HG02973 (cell line): Measurements from ENCODE around the gene GRIK4.

Experiments used
- ATAC-seq: cut with Tn5 transposase; IDR thresholded peaks from one replicate; pipeline ENCODE4 v1.9.1; 2021; ENCODE audit warnings: moderate library complexity; ENCODE audit not compliant: unreplicated experiment

Gene GRIK4

GRCh38 chr11:120632579-120632978 lies 121.0 kb downstream of the GRIK4 start:
- ATAC-seq, result peak; percentile 56

DNA sequence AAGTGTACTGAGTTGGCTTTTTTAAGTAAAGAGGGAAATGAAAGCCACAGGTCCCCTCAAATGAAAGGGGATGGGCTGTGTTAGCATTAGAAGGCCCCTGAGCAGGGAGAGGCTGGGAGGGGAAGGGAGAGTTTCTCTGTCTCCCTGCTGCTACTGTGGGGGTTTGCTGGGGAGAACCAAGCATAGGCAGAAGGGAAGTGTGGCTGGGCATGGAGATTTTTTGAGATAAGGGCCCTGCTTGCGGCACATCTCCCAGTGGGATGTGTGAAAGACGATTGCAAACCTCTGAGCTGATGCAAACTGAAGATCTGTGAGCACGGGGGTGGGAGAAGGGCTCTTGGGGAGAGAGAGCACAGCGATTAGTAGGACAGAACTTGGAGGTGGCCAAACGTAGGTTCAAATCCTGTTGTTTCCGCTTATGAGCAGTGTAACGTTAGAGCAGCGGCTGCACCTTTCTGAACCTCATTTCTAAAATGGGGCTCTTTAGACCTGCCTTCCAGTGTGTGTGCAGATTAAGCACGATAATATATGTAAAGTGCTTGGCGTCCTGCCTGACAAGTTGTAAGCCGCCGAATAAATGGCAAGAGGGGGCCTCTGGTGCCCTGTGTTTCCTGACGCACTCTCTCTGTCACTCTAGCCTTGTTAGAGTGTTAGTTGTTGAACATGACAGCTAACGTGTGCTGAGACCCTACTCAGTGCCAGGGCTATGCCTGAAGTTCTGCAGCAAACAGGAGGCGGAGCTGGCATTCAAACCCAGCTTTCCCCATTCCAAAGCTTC lies 122.3 kb downstream of the GRIK4 start:
- no peak for ATAC-seq

- no peak for ATAC-seq
Observed at GRCh38 chr11:120634706-120635105, 123.2 kb downstream of the GRIK4 start.

- no peak for ATAC-seq
Observed at GRCh38 chr11:120635136-120635810, 123.7 kb downstream of the GRIK4 start.

GRCh38 chr11:120637131-120637530 lies 125.6 kb downstream of the GRIK4 start:
- ATAC-seq, result no peak

GRCh38 chr11:120642196-120642894 lies 130.8 kb downstream of the GRIK4 start:
- no peak for ATAC-seq

DNA sequence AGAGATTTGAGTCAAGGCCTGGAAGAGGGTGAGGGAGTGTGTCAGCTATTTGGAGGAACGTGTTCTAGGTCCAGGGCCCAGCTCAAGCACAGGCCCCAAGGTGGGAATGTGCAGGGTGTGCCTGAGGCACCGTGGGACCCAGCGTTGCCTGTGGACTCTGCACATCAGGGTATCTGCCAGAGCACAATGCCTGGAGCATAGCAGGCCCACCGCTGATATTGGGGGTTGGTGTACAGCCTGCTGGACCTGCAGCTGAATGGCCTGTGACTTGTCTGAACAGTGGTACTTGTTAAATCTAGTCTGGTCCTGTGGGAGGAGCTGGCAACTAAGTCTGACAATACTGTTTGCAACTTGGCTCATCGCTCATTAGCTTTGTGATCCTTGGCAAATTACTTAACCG lies 131.7 kb downstream of the GRIK4 start:
- no peak for ATAC-seq

DNA sequence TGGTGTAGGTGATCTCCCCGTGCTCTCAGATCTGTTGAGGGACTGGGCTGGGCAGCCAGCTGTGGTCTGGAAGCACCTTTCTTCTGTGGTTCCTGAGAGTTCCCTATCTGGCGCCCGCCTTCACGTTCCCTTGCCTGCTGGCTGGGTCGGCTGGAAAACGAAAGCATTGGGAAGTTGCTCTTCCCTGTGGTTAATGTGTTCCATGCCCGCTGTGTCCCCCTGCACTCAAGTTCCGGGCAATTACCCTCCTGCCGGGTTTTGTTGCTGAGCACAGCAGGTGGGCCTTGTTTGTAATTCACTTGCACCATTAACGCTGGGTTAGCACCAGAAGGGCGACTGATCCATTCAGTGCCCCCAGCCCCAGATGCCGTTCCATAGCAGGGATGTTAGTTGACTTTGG lies 134.1 kb downstream of the GRIK4 start:
- no peak for ATAC-seq

DNA sequence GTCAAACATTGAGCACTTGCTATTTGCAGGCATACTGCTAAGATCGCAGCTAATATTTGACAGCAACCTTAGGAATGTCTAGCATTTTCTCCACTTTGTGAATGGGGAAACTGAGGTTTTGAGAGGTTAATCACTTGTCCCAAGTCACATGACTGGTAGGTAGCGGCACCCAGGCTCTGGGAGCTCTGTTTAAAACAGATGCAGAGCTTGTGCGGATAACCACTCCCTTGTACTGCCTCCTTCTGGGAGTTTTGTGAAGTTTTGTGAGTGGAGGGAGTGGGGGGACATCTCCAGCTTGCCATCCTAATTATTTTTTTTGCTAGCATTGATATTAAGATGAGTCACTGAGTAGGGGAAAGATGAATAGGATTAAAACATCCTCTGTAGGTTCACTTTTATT lies 134.7 kb downstream of the GRIK4 start:
- no peak for ATAC-seq

DNA sequence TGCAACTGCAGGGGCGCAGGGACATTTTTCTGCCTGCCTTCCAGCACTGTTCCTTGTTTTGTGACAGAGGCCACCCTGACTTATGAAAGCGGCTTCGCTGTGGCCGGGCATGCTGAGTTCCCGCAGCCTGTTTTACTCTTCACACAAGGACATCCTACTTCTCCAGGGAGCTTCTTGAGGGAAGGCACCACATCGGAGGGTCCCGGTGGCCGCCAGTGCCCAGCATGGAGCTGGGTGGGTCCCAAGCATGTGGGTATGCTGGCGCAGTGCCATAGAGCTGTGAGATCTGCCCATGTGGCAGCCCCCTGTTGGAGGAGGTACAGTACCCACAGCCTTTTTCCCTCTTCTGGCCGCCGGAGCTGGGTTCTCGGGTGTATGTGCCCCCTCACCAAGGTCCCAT lies 136.1 kb downstream of the GRIK4 start:
- no peak for ATAC-seq

GRCh38 chr11:120648771-120649170 lies 137.2 kb downstream of the GRIK4 start:
- no peak for ATAC-seq

GRCh38 chr11:120649316-120649715 lies 137.8 kb downstream of the GRIK4 start:
- ATAC-seq, result no peak

DNA sequence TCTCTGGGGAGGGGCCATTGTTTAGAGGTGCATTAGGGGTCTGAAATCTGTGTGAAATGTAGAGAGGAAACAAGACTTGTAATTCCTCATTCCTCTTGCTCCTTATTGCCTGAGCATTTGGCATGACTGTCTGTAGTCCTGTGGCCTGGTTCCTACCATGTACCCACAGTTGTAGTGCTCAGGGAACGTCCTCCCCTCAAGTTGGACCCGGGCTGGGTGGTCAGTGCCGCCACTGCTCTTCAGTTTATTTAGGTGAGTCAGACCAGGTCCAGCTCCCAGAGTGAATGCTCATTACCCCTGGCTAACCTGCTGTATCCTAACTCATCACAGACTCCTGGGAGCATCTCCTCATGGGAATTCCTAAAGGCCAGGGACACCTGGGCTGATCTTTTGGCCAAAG lies 139.8 kb downstream of the GRIK4 start:
- no peak for ATAC-seq

DNA sequence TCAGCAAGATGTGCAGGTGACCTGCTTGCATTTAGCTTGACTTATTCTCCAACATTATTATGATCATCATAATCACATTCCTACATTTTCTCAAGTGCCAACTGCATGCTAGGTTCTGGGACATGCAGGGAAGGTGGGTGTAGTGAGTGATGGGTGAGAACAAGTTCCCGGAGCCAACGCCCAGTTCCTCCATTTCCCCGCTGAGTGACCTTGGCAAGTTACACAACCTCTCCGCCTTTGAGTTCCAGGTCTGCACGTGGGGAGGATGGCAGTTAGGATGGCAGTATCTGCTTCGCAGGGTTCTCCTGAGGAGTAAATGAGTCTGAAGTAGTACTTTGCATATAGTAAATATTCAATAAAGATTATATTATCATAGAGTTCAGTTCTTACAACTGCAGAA lies 140.3 kb downstream of the GRIK4 start:
- no peak for ATAC-seq

DNA sequence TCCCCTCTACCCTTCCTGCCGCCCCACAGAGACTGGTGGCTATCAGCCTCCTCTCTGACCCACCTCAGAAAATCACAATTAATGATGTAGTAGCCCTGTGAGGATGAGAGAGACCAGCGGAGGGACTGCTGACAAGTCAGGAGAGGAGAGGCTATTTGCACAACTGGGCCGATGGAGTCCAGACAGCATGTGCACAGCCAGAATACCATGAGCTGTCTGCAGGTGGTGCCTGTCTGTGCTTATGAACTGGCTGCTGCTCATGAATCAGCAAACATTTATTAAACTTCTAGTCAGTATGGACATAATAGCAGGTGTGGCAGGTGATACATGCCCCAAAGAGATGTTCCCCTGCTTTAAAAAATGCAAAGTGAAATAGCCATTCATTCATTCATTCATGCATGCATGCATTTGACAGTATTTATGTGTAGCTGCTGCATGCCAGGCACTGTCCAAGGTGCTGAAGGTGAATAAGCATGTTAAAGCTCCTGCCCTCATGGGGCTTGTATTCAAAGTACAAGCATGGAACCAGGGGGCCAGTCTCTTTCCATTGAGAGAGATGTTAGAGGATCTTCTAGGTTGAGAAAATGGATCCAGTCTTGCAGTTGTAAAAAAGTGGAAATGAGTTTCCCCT lies 141.3 kb downstream of the GRIK4 start:
- no peak for ATAC-seq

DNA sequence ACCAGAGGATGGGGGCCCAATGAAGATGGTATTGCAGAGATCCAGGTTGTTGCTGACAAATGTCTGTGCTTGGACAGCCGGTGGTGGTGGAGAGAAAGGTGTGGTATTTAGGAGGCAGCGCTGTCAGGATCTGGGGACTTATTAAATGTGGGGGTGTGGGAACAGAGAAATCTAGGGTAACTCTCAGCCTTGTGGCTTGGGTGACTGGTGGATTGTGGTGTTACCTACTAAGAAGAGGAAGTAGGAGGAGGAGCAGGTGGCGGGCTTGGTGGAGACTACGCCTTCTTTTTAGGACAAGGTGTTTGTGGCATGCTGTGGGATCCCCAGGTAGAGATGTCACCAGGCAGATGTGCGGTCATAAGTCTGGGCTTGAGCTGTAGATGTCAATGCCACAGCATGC lies 144.0 kb downstream of the GRIK4 start:
- no peak for ATAC-seq

GRCh38 chr11:120657306-120658070 lies 145.9 kb downstream of the GRIK4 start:
- ATAC-seq, result no peak

GRCh38 chr11:120658071-120658423 lies 146.5 kb downstream of the GRIK4 start:
- ATAC-seq, result no peak

DNA sequence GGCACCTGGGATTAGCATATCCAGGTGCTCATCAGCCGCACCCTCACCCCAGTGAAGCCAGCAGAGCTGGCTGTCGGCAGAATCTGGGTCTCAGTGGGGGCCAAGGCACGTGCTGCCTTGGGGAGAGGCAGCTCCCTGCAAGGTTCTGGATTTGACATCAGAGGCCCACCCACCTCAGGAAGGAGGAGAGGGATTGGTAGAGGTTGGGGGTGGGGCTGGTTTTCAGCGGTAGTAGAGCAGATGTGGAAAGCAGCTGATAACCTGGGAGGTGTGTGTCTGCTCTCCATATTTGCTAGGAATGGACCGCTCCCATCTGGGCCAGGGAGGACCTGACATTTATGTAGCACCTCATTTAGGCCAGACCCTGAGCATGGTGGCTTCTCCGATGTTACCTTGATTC lies 147.5 kb downstream of the GRIK4 start:
- no peak for ATAC-seq

DNA sequence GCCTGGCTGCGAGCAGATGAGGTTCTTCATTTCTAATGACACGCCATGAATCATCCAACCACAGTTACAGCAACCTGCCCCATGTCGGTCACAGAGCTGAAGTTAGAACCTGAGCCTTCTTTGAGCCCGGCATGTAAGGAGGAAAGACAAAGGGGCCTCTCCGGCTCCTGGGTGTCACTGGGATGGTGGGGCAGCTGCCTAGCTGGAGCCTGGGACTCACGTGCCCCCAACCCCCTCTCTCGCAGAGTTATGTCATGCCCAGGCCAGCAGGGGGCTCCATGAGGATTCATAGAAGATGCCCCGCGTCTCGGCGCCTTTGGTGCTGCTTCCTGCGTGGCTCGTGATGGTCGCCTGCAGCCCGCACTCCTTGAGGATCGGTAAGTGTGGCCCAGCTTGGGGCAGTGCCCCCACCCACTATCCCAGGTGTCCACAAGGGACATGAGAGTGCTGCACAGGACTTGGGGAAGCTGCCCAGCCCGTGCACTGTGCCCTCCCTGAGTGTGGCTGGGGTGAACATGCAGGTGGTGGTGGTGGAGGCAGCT lies 148.5 kb downstream of the GRIK4 start:
- no peak for ATAC-seq
